DMS 273 (cell line): ENCODE results near the gene VWCE.
A peak's percentile ranks its signal among the peaks of the same experiment; 100 is the strongest.

Experiments
- DNase-seq: peaks from one replicate; lab custom pipeline; 2025; ENCODE audit not compliant: unreplicated experiment; lab: John Stamatoyannopoulos, UW

Gene VWCE

GRCh38 chr11:61328351-61328750 is 33.2 kb upstream of the VWCE start:
- no peak for DNase-seq

DNA sequence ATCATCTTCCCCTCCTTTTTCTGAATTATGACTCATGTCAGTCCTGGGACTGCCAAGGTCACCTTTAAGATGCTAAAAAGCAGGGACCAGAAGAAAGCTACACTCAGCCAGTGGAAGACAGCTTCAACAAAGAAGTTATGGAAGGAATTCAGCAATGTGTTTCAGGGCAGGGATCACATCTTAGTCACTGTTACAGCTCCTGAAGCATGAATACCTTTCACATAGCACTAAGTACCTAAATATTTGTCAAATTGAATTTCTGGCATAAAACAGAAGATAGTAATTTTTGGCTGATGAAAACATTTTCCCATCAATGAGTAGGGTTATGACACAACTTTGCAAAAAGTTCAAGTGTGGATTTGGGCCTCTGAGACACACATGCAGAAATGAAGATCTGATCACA is 32.6 kb upstream of the VWCE start:
- no peak for DNase-seq

- DNase-seq = peak; percentile 62
Measured at GRCh38 chr11:61325649-61326414, 30.7 kb upstream of the VWCE start.

GRCh38 chr11:61315260-61315659 is 20.1 kb upstream of the VWCE start:
- no peak for DNase-seq

DNA sequence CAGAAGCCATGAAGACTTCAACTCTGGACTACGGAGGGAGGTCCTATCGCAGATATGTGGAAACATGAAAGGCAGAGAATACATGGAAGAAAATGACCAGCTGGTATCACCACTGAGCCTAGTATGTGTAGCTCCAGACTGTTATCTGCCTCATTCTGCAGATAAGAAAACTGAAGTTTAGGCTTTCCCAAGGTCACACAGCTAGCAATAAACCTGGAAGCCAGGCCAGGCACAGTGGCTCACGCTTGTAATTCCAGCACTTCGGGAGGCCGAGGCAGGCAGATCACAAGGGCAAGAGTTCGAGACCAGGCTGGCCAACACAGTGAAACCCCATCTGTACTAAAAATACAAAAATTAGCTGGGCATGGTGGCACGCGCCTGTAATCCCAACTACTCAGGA is 15.6 kb upstream of the VWCE start:
- no peak for DNase-seq

DNA sequence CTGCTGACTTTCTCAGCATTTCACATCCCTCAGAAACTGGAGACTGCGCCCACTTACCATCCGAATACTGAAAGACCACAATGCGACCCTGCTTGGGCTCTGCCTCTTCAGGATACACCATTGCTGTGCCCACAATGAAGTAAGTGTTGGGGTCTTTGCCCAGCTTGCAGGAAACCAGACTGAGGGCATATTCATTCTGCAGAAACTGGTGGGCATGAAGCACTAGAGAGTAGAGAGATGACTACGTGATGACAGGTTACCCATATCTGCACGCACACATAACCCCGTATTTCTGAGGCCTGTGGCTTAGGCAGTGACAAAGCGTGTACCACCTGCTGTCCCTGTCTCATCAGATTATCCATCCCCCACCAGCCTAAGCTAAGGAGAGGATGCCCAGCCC is 14.6 kb upstream of the VWCE start:
- no peak for DNase-seq

DNA sequence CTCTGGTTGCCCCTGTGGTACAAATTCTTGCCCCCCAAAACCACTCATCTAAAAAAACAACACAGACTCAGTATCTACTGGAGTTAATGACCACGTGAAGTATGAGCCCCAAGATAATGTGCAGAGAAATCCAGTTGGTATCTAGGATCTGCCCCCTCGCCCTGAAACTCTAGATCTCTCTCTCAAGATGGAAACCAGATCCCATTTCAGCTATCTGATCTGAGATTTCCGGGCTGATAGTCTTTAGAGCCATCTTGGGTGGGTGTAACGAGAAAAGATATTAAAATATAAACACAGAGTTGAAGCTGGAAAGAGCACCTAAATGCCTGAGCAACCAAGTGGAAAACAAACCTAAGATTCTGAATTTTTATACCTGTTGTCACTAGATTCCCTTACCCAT is 14.0 kb upstream of the VWCE start:
- DNase-seq = no peak

DNA sequence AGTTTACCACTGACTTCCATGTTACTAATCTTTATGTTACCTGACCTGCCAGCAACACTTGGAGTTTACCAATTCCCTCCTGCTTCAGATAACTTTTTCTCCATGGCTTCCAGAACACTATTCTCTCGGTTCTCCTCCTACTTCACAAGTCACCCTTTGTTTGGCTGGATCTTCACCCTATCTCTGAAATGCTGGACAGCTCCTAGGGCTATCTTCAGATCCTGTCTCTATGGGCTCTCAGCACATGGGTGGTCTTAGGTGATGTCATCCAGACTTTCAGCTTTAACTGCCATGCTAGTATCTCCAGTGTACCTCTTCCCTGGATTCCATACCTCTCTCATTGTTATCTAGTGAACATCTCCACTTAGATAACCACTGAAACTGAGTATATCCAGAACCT is 12.2 kb upstream of the VWCE start:
- DNase-seq = no peak

GRCh38 chr11:61306221-61306620 is 11.1 kb upstream of the VWCE start:
- no peak for DNase-seq

DNA sequence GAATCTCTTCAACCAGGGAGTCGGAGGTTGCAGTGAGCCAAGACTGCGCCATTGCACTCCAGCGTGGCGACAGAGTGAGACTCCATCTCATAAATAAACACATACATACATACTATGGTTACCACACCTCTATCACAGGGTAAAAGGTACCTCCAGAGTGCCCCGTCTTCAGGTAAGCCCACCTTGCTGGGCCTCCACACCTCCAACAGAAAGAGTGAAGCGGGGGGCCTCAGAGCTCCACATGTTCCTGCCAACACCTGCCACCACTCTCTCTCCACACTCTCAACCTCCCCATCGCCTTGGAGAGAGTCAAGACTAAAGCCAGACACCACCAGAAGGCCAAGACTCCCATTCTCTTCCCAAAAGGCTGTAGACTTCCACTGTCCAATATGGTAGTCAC is 10.3 kb upstream of the VWCE start:
- DNase-seq = no peak

DNA sequence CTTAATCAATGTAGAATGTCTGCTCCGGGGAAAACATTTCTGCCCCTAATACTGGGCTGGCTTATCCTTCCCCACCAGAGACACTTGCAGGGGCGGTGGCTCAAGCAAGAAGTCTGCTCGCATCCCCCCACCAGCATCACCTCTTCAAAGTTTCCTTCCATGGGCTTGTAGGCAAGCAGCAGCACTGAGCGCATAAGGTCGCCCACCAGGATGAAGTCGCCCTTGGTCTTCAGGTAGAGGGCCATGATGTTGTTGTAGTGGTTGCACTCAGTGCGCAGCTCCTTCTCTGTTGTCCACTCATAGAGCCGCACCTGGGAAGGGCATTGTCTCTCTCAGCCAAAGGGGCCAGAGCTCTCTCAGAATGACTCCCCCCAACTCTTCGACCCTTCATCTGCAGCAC is 8.6 kb upstream of the VWCE start:
- no peak for DNase-seq

DNA sequence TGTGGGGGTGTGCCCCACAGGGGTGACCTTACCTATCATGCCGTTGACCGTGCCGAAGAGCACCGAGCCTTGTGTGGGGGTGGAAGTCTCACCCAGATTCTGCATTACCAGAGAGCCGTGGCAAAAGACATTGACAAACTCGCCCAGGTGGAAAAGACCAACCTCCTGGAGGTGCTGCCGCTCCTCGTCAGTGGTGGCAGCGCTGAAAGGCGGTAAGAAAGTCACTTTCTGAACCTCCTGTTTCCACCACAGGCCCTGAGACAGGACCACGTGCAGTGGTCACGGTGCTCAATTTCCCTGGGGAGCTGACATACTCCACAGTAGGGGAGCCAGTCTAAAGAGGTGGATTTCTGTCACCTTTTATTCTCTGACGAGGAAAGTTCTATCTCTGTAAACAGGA is 7.4 kb upstream of the VWCE start:
- no peak for DNase-seq

- DNase-seq = no peak
Measured at GRCh38 chr11:61298663-61299244, 3.6 kb upstream of the VWCE start.

DNA sequence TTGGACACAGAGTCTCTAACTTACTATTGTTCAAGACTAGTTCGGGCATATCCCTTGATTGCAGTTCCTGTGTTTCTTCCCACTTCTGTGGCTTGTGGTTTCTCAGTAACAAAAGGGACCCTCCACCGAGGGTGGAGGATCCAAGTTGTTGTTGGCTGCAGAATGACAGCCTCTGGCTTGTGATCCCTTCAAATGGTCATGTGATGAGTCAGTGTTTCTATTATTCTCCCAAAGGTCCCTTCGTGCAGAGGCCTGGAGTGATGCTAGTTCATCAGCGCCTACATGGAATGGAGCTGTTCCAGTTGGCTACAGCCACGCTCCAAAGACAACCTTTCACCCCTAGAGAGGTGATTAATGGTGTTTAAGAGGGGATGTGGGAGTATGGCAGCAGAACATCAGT is 2.6 kb upstream of the VWCE start:
- no peak for DNase-seq

DNA sequence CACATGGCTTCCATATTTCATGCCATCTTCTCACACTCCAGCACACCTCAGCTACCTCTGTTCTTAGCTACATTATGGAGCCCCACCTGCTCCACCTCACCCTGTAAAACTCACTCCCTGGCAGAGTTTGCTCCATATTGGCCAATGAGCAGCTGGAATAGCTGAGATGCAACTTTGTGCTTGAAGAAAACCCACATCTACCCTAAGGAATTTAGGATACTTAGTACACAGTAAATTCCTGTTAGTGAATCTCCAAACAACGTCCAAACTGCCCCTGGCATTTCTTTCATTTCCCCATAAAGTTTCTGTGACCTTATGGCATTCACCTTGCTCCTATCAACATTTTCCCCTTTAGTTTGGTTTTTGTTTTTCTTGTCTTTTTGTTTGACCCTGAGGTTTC is 2.2 kb upstream of the VWCE start:
- DNase-seq = no peak

DNA sequence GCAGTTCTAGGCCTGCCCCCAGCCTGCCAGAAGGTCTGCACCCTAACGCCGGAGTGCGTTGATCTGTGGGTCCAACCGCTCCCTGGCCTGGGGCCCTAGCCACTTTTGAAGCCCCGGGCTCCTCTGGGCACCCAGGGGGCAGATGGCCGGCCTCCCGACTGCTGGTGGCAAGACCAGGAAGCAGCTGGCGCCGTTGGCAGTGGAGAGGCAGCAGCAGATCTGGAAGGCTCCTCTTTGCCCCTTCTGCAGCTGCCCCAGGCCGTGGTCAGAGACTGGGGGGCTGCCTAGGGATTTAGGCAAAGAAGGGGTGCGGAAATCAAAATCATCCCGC is 445 bp upstream of the VWCE start:
- DNase-seq = peak; percentile 83

- peak; percentile 84 for DNase-seq
Measured at GRCh38 chr11:61293867-61294716, 1.0 kb downstream of the VWCE start.

- DNase-seq = no peak
Measured at GRCh38 chr11:61292356-61292755, 2.8 kb downstream of the VWCE start.

DNA sequence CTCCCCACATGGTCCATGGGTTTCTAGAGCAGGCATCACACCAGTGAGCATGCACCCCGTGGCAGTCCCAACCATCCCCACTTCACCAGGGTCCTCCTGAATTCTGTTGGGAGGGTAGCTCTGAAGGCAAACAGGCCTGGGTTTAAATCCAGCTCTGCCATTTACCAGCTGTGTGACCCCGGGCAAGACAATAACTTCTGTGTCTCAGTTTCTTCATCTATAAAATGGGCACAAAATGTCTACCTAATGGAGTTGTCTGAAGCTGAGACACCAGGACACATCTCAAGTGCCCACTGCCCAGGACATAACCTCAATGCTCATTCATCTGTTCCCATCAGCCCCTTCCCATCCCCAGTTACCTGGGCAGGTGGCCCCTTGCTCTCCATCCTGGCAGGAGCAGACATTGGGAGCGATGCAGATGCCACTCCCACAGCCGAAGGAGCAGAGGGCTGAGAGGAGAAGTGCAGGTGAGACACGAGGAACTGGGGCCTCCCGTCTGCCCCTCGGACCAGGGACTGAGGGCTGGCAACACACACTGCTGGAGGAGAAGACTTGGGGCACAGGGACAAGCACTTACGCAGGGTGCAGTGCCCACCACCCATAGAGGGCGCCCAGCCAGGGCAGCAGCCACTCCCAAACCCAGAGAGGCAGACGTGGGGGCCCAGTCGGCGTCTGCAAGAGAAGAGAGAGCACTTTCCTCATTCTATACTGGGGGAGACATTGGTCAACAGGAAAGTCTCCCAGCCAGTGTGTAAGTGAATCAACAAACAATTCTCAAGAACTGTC is 4.0 kb downstream of the VWCE start:
- DNase-seq = no peak

DNA sequence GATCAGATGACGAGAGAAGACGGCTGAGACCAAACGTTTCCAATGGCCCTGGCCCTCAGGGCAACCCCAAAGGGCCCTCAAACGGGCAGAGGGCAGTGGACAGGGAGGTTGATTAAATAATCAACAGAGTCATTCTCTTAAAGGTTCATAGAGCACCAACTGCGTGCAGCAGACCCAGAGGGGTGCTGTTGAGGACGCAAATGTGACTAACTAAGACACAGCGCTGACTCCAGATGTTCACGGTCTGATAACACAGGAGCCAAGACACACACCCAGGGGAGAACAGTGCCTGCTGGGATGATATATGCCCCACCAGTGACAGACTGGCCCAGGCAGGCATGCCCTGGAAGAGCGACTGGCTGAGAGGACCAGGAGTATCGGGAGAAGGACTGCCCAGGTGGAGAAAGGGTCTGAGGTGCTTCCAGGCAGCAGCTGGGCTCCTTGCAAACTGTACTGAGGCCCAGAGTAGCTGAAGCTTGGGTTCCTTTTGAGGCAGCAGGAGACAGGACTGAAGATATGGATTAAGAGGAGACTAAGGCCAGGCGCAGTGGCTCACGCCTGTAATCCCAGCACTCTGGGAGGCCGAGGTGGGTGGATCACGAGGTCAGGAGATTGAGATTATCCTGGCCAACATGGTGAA is 7.7 kb downstream of the VWCE start:
- no peak for DNase-seq

DNA sequence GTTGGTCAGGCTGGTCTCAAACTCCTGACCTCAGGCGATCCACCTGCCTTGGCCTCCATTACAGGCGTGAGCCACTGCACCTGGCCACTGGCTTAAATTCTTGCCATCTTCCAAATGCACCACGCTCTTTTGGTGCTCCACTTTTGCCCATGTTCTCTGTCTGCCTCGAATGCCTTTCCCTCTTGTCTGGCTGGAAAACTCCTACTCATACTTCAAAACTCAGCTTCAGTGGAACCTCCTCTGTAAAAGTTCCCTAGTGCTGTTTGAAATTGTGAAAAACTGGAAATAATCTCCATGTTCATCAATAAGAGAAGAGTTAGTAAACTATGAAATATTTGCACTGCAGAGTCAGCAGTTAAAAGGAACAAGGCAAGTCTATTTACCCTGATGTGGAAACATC is 11.5 kb downstream of the VWCE start:
- no peak for DNase-seq
